Measurements from ENCODE around the gene TP53I11. TPM values are rescaled to one million over a fixed set of nuclear protein-coding genes. Genes with fewer than 3 reads are reported as not detected.

Gene TP53I11
- total RNA-seq, 1 experiment from 2014 or later: 7.7 TPM

DNA sequence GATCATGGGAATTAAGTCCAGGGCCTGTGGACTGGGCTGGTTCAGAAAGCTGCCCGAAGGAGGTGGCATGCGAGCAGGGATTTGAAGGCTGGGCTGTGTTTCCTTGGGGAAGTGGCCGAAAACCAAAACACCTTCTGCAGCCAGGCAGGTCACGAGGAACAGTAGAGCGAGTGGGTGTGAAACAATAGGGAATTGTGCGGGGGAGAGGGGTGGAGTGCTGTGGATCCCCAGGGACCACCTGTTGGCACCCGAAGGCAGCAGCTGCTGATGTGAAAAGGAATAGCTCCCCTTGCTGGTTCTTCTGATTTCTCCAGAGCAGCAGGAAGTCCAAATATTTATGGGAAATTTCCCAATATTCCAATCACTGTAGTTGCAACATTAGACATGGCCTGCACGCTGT lies 24.6 kb downstream of the TP53I11 start:
- CTCF ChIA-PET: interaction anchor here (0.9 to 4.2 kb wide), 4 partner anchors 11 to 179 kb away, joined by 3 to 54 read pairs (median 18); no protein-coding TSS in a partner anchor
- H3K27me3 ChIP-seq (replicated peaks; ENCODE audit: control insufficient read depth, insufficient read depth, low read length): no peaks in the 10 kb centered on the region
- Mint-ChIP-seq H3K27me3 (ENCODE audit: insufficient read depth, unreplicated experiment) (no peaks in the 10 kb centered on the region), H3K9me3 (ENCODE audit: unreplicated experiment) (no peaks in the 10 kb centered on the region), H3K4me1 (ENCODE audit: low read depth, unreplicated experiment) (peaks cover 12% of the 10 kb centered on the region), H3K4me3 (ENCODE audit: unreplicated experiment) (no peak overlapping the region), H3K27ac (ENCODE audit: unreplicated experiment) (no peak overlapping the region), H3K36me3 (ENCODE audit: insufficient read depth, unreplicated experiment) (peaks cover 3% of the 10 kb centered on the region)
- peaks cover 17% of the 10 kb centered on the region for H3K4me1 ChIP-seq
- no peak overlapping the region for H3K4me3 ChIP-seq (ENCODE audit: low read depth, low read length)
- DNase-seq: no peak
- BruUV-seq (replicated peaks): no TSS peak
- no peaks in the 10 kb centered on the region for H3K36me3 ChIP-seq (ENCODE audit: control insufficient read depth, insufficient read depth, low read length)
- intact Hi-C loops (cut with micrococcal nuclease; ENCODE audit: unreplicated experiment): no loop called here
- POLR2A ChIA-PET: no interaction called here
- H3K9me3 ChIP-seq: no peaks in the 10 kb centered on the region
- TF ChIP-seq, protein P1, sequence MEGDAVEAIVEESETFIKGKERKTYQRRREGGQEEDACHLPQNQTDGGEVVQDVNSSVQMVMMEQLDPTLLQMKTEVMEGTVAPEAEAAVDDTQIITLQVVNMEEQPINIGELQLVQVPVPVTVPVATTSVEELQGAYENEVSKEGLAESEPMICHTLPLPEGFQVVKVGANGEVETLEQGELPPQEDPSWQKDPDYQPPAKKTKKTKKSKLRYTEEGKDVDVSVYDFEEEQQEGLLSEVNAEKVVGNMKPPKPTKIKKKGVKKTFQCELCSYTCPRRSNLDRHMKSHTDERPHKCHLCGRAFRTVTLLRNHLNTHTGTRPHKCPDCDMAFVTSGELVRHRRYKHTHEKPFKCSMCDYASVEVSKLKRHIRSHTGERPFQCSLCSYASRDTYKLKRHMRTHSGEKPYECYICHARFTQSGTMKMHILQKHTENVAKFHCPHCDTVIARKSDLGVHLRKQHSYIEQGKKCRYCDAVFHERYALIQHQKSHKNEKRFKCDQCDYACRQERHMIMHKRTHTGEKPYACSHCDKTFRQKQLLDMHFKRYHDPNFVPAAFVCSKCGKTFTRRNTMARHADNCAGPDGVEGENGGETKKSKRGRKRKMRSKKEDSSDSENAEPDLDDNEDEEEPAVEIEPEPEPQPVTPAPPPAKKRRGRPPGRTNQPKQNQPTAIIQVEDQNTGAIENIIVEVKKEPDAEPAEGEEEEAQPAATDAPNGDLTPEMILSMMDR (IDR thresholded peaks at IDR 0.05; ENCODE audit: insufficient read depth in 1 of 2, low read depth in 1 of 2, low read length in 1 of 2, severe bottlenecking in 1 of 2, unreplicated experiment in 1 of 2): no peak

DNA sequence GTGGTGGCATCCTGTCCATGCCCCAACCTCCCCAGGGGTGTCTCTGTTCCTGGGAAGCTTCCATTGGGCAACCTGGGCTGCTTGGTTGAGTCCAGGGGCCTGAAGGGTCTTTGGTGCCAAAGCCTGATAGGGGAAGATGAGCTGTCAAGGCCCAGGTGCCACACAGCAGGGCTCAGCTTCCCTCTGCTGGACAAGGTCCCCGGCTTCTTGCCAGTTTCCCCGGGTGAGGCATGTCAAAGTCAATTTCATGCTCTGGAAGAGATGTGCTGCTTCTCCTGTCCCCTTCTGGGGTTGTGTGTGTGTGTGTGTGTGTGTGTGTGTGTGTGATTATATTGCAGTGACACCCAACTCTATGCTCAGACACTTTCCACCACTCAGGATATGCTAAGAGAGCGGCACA lies 26.9 kb downstream of the TP53I11 start:
- BruUV-seq (replicated peaks): no TSS peak
- POLR2A ChIA-PET: no interaction called here
- Histone ChIP-seq H3K9me3 (no peaks in the 10 kb centered on the region), H3K27me3 (replicated peaks; ENCODE audit: control insufficient read depth, insufficient read depth, low read length) (no peaks in the 10 kb centered on the region), H3K4me1 (peaks cover 10% of the 10 kb centered on the region), H3K4me3 (ENCODE audit: low read depth, low read length) (no peak overlapping the region), H3K36me3 (ENCODE audit: control insufficient read depth, insufficient read depth, low read length) (no peaks in the 10 kb centered on the region)
- Mint-ChIP-seq H3K4me3 (ENCODE audit: unreplicated experiment) (no peak overlapping the region), H3K9me3 (ENCODE audit: unreplicated experiment) (no peaks in the 10 kb centered on the region), H3K27ac (ENCODE audit: unreplicated experiment) (no peak overlapping the region), H3K36me3 (ENCODE audit: insufficient read depth, unreplicated experiment) (no peaks in the 10 kb centered on the region), H3K4me1 (ENCODE audit: low read depth, unreplicated experiment) (no peaks in the 10 kb centered on the region), H3K27me3 (ENCODE audit: insufficient read depth, unreplicated experiment) (no peaks in the 10 kb centered on the region)
- CTCF ChIA-PET: no interaction called here
- DNase-seq: no peak
- intact Hi-C loops (cut with micrococcal nuclease; ENCODE audit: unreplicated experiment): no loop called here
- TF ChIP-seq, protein P1 (IDR thresholded peaks at IDR 0.05; ENCODE audit: insufficient read depth in 1 of 2, low read depth in 1 of 2, low read length in 1 of 2, severe bottlenecking in 1 of 2, unreplicated experiment in 1 of 2): no peak

DNA sequence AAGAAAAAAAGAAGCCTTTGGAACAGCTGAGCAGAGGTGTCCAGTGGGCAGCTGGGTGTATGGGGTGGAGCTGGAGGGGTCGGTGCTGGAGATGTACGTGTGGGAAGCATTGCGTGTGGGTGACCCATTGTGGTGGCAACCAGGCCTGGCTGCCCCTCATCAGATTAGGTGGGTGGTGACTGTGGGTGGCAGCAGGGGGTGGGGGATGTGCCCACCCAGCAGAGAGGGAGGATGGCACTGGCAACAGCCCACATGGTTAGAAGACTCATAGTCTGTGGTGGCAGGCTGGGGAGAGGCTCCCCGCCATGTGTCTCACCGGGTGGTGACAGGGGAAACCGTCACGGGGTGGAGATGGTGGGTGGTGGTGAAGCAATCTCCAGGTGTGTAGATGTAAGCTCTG lies 27.6 kb downstream of the TP53I11 start:
- ChIA-PET POLR2A (no interaction called here), CTCF (no interaction called here)
- Histone ChIP-seq H3K4me3 (ENCODE audit: low read depth, low read length) (no peak overlapping the region), H3K36me3 (ENCODE audit: control insufficient read depth, insufficient read depth, low read length) (no peaks in the 10 kb centered on the region), H3K9me3 (no peaks in the 10 kb centered on the region), H3K4me1 (peaks cover 3% of the 10 kb centered on the region), H3K27me3 (replicated peaks; ENCODE audit: control insufficient read depth, insufficient read depth, low read length) (no peaks in the 10 kb centered on the region)
- DNase-seq: no peak
- no peak overlapping the region for H3K4me3 Mint-ChIP-seq (ENCODE audit: unreplicated experiment)
- intact Hi-C loops (cut with micrococcal nuclease; ENCODE audit: unreplicated experiment): no loop called here
- H3K9me3 Mint-ChIP-seq (ENCODE audit: unreplicated experiment): no peaks in the 10 kb centered on the region
- no peaks in the 10 kb centered on the region for H3K4me1 Mint-ChIP-seq (ENCODE audit: low read depth, unreplicated experiment)
- TF ChIP-seq, protein P1 (IDR thresholded peaks at IDR 0.05; ENCODE audit: insufficient read depth in 1 of 2, low read depth in 1 of 2, low read length in 1 of 2, severe bottlenecking in 1 of 2, unreplicated experiment in 1 of 2): no peak
- no peaks in the 10 kb centered on the region for H3K27me3 Mint-ChIP-seq (ENCODE audit: insufficient read depth, unreplicated experiment)
- no peak overlapping the region for H3K27ac Mint-ChIP-seq (ENCODE audit: unreplicated experiment)
- BruUV-seq (replicated peaks): no TSS peak
- no peaks in the 10 kb centered on the region for H3K36me3 Mint-ChIP-seq (ENCODE audit: insufficient read depth, unreplicated experiment)
